ENCODE measurements around the gene ARHGAP23. TPM values are rescaled to one million over a fixed set of nuclear protein-coding genes. Genes with fewer than 3 reads are reported as not detected.

The ARHGAP23 gene
- total RNA-seq, 4 donors from 2014 or later, result 22.7 to 70.9 (median 30.1) TPM

DNA sequence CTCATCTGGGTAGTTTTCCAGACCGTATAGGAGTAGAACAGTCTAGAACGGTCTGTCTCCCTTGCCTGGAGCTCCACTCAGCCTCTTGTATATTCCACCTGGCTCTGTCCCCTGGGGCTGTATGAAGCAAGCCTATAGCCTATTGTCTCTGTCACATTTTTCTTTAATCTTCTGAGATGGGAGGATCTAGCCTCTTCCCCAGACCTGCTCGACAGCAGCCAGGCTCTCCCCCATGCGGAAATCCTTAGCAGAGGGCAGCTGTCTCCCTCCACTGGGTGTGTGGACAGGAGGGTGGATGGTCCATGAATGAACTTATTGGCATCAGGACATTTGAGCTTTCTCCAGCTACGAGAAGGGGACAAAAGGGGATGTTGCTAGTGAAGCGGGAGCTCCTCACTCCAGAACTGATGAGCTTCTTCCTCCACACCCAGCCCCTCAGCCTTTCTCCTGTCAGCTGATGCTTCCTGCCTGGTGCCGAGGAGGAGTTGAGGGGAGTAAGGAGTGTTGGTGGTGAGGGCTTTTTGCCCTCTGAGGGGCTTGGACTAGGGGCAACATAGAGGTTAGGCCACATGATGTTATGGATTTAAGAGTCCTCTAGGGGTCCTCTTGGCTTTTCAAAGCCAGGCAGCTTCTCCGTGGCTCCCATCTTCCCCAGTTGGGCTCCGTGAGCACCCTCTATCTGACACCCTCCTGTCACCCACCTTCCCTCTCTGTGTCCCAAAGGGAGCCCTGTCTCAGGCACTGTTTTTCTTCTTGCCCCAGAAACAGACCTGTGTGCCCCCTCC is 28.0 kb downstream of the ARHGAP23 start:
- DNase-seq (ENCODE audit: low spot score), result no peak
- no peak for ATAC-seq (ENCODE audit: low FRiP score)
- TF ChIP-seq CTCF (IDR thresholded peaks at IDR 0.05), result no peak

- DNase-seq (ENCODE audit: low spot score) (no peak), ATAC-seq (ENCODE audit: low FRiP score) (no peak)
- TF ChIP-seq CTCF (IDR thresholded peaks at IDR 0.05), result no peak
These were observed 29.5 kb downstream of the ARHGAP23 start for GRCh38 chr17:38457577-38458371.

- DNase-seq (ENCODE audit: low spot score) (no peak), ATAC-seq (ENCODE audit: low FRiP score) (no peak)
- no peak for TF ChIP-seq CTCF (IDR thresholded peaks at IDR 0.05)
These were observed 30.3 kb downstream of the ARHGAP23 start for GRCh38 chr17:38458521-38458920.

DNA sequence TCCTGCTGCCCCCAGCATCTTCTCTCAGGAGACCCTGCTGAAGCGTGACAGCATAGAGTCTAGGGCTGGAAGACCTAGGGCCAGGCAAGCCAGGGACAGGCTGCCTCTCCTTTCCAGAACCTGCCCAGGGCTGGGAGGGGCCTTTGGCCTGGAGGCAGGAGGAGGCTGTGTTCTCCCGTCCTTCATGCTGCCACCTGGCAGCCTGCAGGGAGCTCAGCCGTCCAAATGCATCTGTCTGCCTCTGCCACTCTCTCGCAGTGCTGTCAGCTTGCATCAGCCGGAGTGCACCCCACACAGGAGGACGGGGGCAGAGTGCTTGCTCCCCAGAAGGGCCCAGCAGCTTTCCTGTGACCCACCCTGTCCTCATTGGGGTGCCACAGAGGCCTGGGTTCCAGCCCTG is 31.3 kb downstream of the ARHGAP23 start:
- no peak for DNase-seq (ENCODE audit: low spot score)
- TF ChIP-seq CTCF (IDR thresholded peaks at IDR 0.05), result no peak
- ATAC-seq (ENCODE audit: low FRiP score), result no peak

- no peak for ATAC-seq (ENCODE audit: low FRiP score)
- no peak for TF ChIP-seq CTCF (IDR thresholded peaks at IDR 0.05)
- no peak for DNase-seq (ENCODE audit: low spot score)
These were observed 31.9 kb downstream of the ARHGAP23 start for GRCh38 chr17:38460082-38460715.

DNA sequence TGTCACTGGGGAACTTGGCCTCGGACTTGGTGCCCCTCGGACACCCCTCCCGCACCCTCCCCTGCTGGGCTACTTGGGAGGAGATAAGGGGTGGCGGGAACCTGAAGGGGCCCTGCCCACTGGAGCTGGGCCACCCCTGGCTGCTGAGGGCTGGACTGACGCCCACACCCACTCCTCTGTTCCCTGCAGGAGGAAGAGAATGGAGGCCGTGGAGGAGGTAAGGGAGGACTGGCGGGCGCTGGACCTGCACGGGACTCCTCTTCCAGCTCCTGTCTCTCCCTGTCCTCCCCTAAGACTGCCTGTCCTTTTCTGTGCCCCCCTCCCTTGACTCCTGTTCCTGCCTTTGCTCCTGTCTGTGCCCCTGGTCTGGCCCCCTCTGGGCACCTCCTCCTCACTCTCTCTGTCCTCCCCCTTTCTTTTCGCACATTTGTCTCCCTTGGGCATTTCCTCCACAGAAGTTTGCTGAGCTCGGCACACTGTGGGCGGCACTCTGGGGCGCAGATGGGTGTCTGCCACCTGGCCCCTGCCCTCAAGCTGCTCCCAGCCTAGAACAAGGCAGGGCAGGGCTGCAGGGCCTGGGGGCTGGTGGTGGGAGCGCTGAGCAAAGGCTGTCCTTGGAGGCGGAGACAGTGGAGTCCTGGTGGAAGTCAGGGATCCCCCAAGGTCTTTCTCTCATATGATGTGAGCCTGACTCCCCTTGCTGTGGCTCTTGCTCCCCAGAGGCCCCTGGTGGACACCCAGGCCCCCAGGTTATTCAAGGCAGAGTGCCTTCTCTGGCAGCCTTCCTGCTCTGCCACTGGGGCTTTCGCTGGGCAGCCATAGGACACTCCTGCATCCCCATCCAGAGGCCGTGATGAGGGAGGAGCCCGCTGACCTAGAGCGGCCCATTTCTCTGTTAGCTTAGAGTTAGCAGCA is 32.7 kb downstream of the ARHGAP23 start:
- no peak for ATAC-seq (ENCODE audit: low FRiP score)
- TF ChIP-seq CTCF (IDR thresholded peaks at IDR 0.05), result no peak
- DNase-seq (ENCODE audit: low spot score), result no peak

Measured in omental fat pad (tissue), 4 donors.